Measurements from ENCODE around the gene STK32B.

DNA sequence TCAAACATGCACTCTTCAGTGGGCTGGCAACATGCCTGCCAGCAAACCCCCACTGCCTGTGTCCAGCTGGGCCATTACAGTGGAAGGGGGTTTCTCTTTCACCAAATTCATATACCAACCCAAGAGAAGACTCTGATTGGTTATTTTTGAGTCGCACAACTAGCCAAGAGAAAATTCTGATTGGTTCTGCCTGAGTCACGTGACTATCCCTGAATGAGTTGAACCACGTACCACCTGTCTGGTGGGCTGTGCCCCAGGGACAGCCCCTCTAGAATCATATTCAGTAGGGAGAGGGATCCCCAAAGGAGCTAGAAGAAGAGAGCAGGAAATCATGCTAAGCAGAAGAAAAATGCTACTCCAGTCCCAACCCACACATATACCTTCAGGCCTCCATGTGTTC is 313.1 kb downstream of the STK32B start:
- no peak for TF ChIP-seq POLR2A (IDR thresholded peaks at IDR 0.05)
- TF ChIP-seq, protein P1, sequence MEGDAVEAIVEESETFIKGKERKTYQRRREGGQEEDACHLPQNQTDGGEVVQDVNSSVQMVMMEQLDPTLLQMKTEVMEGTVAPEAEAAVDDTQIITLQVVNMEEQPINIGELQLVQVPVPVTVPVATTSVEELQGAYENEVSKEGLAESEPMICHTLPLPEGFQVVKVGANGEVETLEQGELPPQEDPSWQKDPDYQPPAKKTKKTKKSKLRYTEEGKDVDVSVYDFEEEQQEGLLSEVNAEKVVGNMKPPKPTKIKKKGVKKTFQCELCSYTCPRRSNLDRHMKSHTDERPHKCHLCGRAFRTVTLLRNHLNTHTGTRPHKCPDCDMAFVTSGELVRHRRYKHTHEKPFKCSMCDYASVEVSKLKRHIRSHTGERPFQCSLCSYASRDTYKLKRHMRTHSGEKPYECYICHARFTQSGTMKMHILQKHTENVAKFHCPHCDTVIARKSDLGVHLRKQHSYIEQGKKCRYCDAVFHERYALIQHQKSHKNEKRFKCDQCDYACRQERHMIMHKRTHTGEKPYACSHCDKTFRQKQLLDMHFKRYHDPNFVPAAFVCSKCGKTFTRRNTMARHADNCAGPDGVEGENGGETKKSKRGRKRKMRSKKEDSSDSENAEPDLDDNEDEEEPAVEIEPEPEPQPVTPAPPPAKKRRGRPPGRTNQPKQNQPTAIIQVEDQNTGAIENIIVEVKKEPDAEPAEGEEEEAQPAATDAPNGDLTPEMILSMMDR (IDR thresholded peaks at IDR 0.05) = no peak
- TF ChIP-seq EP300 (IDR thresholded peaks at IDR 0.05) = no peak
